GM12878 (cell line): ENCODE results near the gene ENG. TPM values are rescaled to one million over a fixed set of nuclear protein-coding genes. Genes with fewer than 3 reads are reported as not detected.

ENCODE experiments used
- ATF7 ChIP-seq: fragments of 450-650 bp; IDR thresholded peaks from 2 replicates; pipeline ENCODE4 v1.6.1; 2016; ENCODE audit warnings: low read depth, mild to moderate bottlenecking
- CBFB ChIP-seq: IDR thresholded peaks from 2 replicates; pipeline ENCODE4 v1.6.1; 2016; ENCODE audit warnings: antibody characterized with exemption, low read depth
- IKZF2 ChIP-seq, 2 experiments: fragments of 450-650 bp; IDR thresholded peaks; 2 replicates each; pipeline ENCODE4 v1.6.1; 2017; ENCODE audit warnings: mild to moderate bottlenecking in 2 of 2, moderate library complexity in 2 of 2
- NFYB ChIP-seq: IDR thresholded peaks from 2 replicates; pipeline ENCODE4 v1.6.1; 2011; ENCODE audit warnings: low read depth, mild to moderate bottlenecking, low read length, improper control_type of control experiment, moderate library complexity; ENCODE audit not compliant: insufficient read depth
- RELA ChIP-seq: fragments of 450-650 bp; IDR thresholded peaks from 2 replicates; pipeline ENCODE4 v1.8.0; 2014; ENCODE audit warnings: borderline replicate concordance; ENCODE audit not compliant: partially characterized antibody
- RFX5 ChIP-seq: IDR thresholded peaks from 2 replicates; pipeline ENCODE4 v1.6.1; 2011; ENCODE audit warnings: low read depth, low read length, improper control_type of control experiment
- STAT1 ChIP-seq: fragments of 450-650 bp; conservative IDR thresholded peaks from 2 replicates; pipeline ENCODE4 v1.6.1; 2014; ENCODE audit warnings: antibody characterized with exemption, mild to moderate bottlenecking
- polyA plus RNA-seq, 11 experiments: library from polyadenylated mRNA; depleted of rRNA in 4 of 11; unstranded in 6 of 11; stranded (reverse) in 5 of 11; fragments of >200 nt; fragmentation: Nextera tagmentation in 4 of 11; fragmentation: Illumina TruSeq in 1 of 11; extraction: Ambion mirVana in 4 of 11; extraction: Trizol in 1 of 11; gene quantifications; 1 replicate in 1 of 11; 2 replicates in 10 of 11; pipeline versions ENCODE4 v1.2.1 to v1.2.3, GENCODE V29; 2011 to 2016; ENCODE audit warnings: inconsistent platforms in 2 of 11, missing spikeins in 2 of 11, low read depth in 1 of 11
- total RNA-seq, 4 experiments: library from RNA; depleted of rRNA in 3 of 4; stranded (reverse); fragments of >200 nt in 3 of 4; fragmentation: Illumina TruSeq in 1 of 4; extraction: Trizol in 1 of 4; gene quantifications; 2 replicates each; pipeline versions ENCODE4 v1.2.1 to v1.2.3, GENCODE V29; 2013 to 2021
- TF ChIP-seq, protein P1 (sequence below): fragments of 450-650 bp; IDR thresholded peaks from 2 replicates; pipeline ENCODE4 v1.6.1; 2017; ENCODE audit warnings: low read depth, mild to moderate bottlenecking, moderate library complexity
- TF ChIP-seq, protein P2 (sequence below): IDR thresholded peaks from 2 replicates; pipeline ENCODE4 v1.6.1; 2012; ENCODE audit warnings: improper control_type of control experiment, low read depth, low read length; ENCODE audit not compliant: insufficient replicate concordance
- TF ChIP-seq, protein P3 (sequence below): fragments of 450-650 bp; IDR thresholded peaks from 2 replicates; pipeline ENCODE4 v1.6.1; 2017; ENCODE audit warnings: mild to moderate bottlenecking
- TF ChIP-seq, protein P4 (sequence below): IDR thresholded peaks from 2 replicates; pipeline ENCODE4 v1.6.1; 2011; ENCODE audit warnings: low read depth, low read length, improper control_type of control experiment, borderline replicate concordance
- TF ChIP-seq, protein P5 (sequence below): fragments of 450-650 bp; formaldehyde crosslinking; IDR thresholded peaks from 2 replicates; pipeline ENCODE4 v1.4.0; 2020; ENCODE audit warnings: mild to moderate bottlenecking, moderate library complexity
- TF ChIP-seq, protein P6 (sequence below): IDR thresholded peaks from 2 replicates; pipeline ENCODE4 v1.6.1; 2011; ENCODE audit warnings: mild to moderate bottlenecking, low read depth, low read length, moderate library complexity; ENCODE audit not compliant: insufficient replicate concordance

The ENG gene
- total and polyA plus RNA-seq, 10 of the 15 experiments (the other 5 are each of a cell fraction or from before 2014, with no cell fraction given) = 0.14 to 10.1 (median 2.0) TPM

DNA sequence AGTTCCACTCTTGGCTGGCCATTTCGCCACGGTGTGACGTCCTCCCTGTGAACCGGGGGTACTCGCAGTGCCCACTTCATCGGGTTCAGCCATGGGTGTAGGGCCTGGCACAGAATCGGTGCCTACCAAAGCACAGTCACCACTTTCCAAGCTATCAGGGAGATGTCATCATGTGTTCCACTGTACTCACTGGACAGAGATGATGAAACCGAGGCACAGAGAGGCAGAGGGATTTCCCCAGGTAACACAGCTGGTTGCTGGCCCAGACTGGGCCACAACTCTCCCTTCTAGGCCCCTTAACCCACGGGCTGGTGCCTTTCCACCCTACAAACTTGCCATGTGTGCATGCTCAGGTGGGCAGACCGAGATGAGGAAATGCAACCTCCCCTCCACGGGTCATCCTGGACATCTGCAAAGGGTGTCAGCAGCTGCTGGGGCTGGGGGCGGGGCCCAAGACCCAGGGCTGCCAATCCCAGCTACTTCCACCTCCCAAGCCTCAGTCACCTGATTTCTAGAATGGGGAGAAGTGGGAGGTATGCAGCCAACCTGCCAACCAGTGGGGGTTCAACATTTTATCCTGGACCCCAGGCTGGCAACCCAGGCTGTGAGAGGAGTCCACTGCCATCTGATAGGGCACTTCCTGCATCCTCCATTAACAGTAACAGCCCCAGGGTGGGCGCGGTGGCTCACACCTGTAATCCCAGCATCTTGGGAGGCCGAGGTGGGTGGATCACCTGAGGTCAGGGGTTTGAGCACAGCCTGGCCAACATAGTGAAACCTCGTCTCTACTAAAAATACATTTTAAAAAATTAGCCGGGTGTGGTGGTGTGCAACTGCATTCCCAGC is 75.1 kb downstream of the ENG start (continued):
- TF ChIP-seq, protein P1, sequence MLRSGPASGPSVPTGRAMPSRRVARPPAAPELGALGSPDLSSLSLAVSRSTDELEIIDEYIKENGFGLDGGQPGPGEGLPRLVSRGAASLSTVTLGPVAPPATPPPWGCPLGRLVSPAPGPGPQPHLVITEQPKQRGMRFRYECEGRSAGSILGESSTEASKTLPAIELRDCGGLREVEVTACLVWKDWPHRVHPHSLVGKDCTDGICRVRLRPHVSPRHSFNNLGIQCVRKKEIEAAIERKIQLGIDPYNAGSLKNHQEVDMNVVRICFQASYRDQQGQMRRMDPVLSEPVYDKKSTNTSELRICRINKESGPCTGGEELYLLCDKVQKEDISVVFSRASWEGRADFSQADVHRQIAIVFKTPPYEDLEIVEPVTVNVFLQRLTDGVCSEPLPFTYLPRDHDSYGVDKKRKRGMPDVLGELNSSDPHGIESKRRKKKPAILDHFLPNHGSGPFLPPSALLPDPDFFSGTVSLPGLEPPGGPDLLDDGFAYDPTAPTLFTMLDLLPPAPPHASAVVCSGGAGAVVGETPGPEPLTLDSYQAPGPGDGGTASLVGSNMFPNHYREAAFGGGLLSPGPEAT = no peak
- TF ChIP-seq IKZF2 (IDR thresholded peaks at IDR 0.05) (peak; percentile 25 to 33; a peak in 3 of 4 replicates), RELA (peak; percentile 10), RFX5 (no peak), ATF7 (peak; percentile 60), CBFB (no peak), STAT1 (no peak), NFYB (peak; percentile 58; the same call in 1 of the 2 replicates)
- TF ChIP-seq, protein P2, sequence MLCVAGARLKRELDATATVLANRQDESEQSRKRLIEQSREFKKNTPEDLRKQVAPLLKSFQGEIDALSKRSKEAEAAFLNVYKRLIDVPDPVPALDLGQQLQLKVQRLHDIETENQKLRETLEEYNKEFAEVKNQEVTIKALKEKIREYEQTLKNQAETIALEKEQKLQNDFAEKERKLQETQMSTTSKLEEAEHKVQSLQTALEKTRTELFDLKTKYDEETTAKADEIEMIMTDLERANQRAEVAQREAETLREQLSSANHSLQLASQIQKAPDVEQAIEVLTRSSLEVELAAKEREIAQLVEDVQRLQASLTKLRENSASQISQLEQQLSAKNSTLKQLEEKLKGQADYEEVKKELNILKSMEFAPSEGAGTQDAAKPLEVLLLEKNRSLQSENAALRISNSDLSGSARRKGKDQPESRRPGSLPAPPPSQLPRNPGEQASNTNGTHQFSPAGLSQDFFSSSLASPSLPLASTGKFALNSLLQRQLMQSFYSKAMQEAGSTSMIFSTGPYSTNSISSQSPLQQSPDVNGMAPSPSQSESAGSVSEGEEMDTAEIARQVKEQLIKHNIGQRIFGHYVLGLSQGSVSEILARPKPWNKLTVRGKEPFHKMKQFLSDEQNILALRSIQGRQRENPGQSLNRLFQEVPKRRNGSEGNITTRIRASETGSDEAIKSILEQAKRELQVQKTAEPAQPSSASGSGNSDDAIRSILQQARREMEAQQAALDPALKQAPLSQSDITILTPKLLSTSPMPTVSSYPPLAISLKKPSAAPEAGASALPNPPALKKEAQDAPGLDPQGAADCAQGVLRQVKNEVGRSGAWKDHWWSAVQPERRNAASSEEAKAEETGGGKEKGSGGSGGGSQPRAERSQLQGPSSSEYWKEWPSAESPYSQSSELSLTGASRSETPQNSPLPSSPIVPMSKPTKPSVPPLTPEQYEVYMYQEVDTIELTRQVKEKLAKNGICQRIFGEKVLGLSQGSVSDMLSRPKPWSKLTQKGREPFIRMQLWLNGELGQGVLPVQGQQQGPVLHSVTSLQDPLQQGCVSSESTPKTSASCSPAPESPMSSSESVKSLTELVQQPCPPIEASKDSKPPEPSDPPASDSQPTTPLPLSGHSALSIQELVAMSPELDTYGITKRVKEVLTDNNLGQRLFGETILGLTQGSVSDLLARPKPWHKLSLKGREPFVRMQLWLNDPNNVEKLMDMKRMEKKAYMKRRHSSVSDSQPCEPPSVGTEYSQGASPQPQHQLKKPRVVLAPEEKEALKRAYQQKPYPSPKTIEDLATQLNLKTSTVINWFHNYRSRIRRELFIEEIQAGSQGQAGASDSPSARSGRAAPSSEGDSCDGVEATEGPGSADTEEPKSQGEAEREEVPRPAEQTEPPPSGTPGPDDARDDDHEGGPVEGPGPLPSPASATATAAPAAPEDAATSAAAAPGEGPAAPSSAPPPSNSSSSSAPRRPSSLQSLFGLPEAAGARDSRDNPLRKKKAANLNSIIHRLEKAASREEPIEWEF = no peak
- TF ChIP-seq, protein P3, sequence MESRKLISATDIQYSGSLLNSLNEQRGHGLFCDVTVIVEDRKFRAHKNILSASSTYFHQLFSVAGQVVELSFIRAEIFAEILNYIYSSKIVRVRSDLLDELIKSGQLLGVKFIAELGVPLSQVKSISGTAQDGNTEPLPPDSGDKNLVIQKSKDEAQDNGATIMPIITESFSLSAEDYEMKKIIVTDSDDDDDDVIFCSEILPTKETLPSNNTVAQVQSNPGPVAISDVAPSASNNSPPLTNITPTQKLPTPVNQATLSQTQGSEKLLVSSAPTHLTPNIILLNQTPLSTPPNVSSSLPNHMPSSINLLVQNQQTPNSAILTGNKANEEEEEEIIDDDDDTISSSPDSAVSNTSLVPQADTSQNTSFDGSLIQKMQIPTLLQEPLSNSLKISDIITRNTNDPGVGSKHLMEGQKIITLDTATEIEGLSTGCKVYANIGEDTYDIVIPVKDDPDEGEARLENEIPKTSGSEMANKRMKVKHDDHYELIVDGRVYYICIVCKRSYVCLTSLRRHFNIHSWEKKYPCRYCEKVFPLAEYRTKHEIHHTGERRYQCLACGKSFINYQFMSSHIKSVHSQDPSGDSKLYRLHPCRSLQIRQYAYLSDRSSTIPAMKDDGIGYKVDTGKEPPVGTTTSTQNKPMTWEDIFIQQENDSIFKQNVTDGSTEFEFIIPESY = no peak
- TF ChIP-seq, protein P4, sequence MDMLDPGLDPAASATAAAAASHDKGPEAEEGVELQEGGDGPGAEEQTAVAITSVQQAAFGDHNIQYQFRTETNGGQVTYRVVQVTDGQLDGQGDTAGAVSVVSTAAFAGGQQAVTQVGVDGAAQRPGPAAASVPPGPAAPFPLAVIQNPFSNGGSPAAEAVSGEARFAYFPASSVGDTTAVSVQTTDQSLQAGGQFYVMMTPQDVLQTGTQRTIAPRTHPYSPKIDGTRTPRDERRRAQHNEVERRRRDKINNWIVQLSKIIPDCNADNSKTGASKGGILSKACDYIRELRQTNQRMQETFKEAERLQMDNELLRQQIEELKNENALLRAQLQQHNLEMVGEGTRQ = no peak
- TF ChIP-seq, protein P5, sequence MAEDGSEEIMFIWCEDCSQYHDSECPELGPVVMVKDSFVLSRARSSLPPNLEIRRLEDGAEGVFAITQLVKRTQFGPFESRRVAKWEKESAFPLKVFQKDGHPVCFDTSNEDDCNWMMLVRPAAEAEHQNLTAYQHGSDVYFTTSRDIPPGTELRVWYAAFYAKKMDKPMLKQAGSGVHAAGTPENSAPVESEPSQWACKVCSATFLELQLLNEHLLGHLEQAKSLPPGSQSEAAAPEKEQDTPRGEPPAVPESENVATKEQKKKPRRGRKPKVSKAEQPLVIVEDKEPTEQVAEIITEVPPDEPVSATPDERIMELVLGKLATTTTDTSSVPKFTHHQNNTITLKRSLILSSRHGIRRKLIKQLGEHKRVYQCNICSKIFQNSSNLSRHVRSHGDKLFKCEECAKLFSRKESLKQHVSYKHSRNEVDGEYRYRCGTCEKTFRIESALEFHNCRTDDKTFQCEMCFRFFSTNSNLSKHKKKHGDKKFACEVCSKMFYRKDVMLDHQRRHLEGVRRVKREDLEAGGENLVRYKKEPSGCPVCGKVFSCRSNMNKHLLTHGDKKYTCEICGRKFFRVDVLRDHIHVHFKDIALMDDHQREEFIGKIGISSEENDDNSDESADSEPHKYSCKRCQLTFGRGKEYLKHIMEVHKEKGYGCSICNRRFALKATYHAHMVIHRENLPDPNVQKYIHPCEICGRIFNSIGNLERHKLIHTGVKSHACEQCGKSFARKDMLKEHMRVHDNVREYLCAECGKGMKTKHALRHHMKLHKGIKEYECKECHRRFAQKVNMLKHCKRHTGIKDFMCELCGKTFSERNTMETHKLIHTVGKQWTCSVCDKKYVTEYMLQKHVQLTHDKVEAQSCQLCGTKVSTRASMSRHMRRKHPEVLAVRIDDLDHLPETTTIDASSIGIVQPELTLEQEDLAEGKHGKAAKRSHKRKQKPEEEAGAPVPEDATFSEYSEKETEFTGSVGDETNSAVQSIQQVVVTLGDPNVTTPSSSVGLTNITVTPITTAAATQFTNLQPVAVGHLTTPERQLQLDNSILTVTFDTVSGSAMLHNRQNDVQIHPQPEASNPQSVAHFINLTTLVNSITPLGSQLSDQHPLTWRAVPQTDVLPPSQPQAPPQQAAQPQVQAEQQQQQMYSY (CRISPR knock-in tag) = no peak
- TF ChIP-seq, protein P6, sequence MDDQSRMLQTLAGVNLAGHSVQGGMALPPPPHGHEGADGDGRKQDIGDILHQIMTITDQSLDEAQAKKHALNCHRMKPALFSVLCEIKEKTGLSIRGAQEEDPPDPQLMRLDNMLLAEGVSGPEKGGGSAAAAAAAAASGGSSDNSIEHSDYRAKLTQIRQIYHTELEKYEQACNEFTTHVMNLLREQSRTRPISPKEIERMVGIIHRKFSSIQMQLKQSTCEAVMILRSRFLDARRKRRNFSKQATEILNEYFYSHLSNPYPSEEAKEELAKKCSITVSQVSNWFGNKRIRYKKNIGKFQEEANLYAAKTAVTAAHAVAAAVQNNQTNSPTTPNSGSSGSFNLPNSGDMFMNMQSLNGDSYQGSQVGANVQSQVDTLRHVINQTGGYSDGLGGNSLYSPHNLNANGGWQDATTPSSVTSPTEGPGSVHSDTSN = peak; percentile 59
